ENCODE measurements around the gene ODF4. TPM values are rescaled to one million over a fixed set of nuclear protein-coding genes. Genes with fewer than 3 reads are reported as not detected.

The ODF4 gene
- total and polyA plus RNA-seq, 10 of the 15 experiments (the other 5 are each of a cell fraction or from before 2014, with no cell fraction given): not detected

DNA sequence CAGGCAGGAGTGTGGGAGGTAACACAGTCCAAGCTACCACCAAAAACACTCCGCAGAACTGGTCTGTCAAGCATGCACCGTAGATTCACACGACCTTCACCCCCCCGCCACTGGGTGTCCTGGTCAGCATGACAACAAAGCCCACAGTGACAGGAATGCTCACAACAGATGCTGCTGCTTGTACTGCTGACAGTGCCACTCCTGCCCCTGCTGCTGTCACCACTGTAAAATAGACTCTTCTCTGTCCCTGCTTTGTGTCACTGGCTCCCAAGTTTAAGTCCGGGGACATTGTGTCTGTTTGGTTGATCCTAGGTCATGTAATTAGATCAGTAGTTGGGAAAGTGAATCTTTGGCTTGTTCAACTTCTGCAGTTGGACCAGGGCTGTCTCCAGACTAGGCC lies 7.0 kb upstream of the ODF4 start:
- Histone ChIP-seq H3K27me3 (replicated peaks in 1 of 2; ENCODE audit: control insufficient read depth in 2 of 2, insufficient read depth in 2 of 2, low read length in 1 of 2) (no peaks in the 10 kb centered on the region; a peak in 1 of 4 replicates), H3K27ac (ENCODE audit: control insufficient read depth, insufficient read depth) (no peak overlapping the region), H3K4me3 (no peak overlapping the region), H3K9ac (ENCODE audit: control insufficient read depth, insufficient read depth, low read length) (no peak overlapping the region), H3K36me3 (ENCODE audit: control insufficient read depth in 2 of 2, insufficient read depth in 2 of 2, low read length in 1 of 2) (no peaks in the 10 kb centered on the region), H4K20me1 (ENCODE audit: control insufficient read depth, insufficient read depth) (no peaks in the 10 kb centered on the region), H3K4me2 (ENCODE audit: control insufficient read depth, insufficient read depth) (no peak overlapping the region), H3K79me2 (ENCODE audit: control insufficient read depth, insufficient read depth, low read length) (no peaks in the 10 kb centered on the region), H2AFZ (ENCODE audit: control insufficient read depth, low read depth, low read length) (no peak overlapping the region), H3K9me3 (replicated peaks; ENCODE audit: control insufficient read depth, insufficient read depth, low read length) (no peaks in the 10 kb centered on the region), H3K4me1 (ENCODE audit: control insufficient read depth, insufficient read depth, low read length) (no peaks in the 10 kb centered on the region)
- no peak for ATAC-seq
- intact Hi-C loops (cut with micrococcal nuclease; ENCODE audit: unreplicated experiment): no loop called here
- SMC1A ChIA-PET (ENCODE audit: uncharacterized antibody, unreplicated experiment): no interaction called here
- POLR2A ChIA-PET: interaction anchor here (0.7 kb wide), 1 partner anchor 415 kb away, joined by 4 read pairs; no protein-coding TSS in a partner anchor
- no peak for DNase-seq (ENCODE audit: low read depth, low spot score)
- BruUV-seq (replicated peaks): no TSS peak
- TF ChIP-seq FOXM1 (IDR thresholded peaks at IDR 0.05; ENCODE audit: low read depth, low read length): no peak
- no peak for TF ChIP-seq ZNF207 (IDR thresholded peaks at IDR 0.05; ENCODE audit: borderline replicate concordance)
- no peak for TF ChIP-seq FOXK2 (IDR thresholded peaks at IDR 0.05)
- TF ChIP-seq TARDBP (IDR thresholded peaks at IDR 0.05; ENCODE audit: borderline replicate concordance): no peak
- no peak for TF ChIP-seq CHD4 (IDR thresholded peaks at IDR 0.05)
- no peak for TF ChIP-seq MEF2A (IDR thresholded peaks at IDR 0.05; ENCODE audit: insufficient read depth, low read depth, low read length)
- TF ChIP-seq, protein P1, sequence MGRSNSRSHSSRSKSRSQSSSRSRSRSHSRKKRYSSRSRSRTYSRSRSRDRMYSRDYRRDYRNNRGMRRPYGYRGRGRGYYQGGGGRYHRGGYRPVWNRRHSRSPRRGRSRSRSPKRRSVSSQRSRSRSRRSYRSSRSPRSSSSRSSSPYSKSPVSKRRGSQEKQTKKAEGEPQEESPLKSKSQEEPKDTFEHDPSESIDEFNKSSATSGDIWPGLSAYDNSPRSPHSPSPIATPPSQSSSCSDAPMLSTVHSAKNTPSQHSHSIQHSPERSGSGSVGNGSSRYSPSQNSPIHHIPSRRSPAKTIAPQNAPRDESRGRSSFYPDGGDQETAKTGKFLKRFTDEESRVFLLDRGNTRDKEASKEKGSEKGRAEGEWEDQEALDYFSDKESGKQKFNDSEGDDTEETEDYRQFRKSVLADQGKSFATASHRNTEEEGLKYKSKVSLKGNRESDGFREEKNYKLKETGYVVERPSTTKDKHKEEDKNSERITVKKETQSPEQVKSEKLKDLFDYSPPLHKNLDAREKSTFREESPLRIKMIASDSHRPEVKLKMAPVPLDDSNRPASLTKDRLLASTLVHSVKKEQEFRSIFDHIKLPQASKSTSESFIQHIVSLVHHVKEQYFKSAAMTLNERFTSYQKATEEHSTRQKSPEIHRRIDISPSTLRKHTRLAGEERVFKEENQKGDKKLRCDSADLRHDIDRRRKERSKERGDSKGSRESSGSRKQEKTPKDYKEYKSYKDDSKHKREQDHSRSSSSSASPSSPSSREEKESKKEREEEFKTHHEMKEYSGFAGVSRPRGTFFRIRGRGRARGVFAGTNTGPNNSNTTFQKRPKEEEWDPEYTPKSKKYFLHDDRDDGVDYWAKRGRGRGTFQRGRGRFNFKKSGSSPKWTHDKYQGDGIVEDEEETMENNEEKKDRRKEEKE (IDR thresholded peaks at IDR 0.05): no peak
- no peak for TF ChIP-seq IRF5 (IDR thresholded peaks at IDR 0.05; ENCODE audit: borderline replicate concordance)
- TF ChIP-seq POLR2A (IDR thresholded peaks at IDR 0.05; ENCODE audit: low read depth, low read length): no peak
- no peak for TF ChIP-seq MLLT1 (IDR thresholded peaks at IDR 0.05)
- TF ChIP-seq MXI1 (IDR thresholded peaks at IDR 0.05; ENCODE audit: low read depth, low read length): no peak
- TF ChIP-seq POLR2AphosphoS5 (IDR thresholded peaks at IDR 0.05; ENCODE audit: low read length): no peak
- TF ChIP-seq, protein P2, sequence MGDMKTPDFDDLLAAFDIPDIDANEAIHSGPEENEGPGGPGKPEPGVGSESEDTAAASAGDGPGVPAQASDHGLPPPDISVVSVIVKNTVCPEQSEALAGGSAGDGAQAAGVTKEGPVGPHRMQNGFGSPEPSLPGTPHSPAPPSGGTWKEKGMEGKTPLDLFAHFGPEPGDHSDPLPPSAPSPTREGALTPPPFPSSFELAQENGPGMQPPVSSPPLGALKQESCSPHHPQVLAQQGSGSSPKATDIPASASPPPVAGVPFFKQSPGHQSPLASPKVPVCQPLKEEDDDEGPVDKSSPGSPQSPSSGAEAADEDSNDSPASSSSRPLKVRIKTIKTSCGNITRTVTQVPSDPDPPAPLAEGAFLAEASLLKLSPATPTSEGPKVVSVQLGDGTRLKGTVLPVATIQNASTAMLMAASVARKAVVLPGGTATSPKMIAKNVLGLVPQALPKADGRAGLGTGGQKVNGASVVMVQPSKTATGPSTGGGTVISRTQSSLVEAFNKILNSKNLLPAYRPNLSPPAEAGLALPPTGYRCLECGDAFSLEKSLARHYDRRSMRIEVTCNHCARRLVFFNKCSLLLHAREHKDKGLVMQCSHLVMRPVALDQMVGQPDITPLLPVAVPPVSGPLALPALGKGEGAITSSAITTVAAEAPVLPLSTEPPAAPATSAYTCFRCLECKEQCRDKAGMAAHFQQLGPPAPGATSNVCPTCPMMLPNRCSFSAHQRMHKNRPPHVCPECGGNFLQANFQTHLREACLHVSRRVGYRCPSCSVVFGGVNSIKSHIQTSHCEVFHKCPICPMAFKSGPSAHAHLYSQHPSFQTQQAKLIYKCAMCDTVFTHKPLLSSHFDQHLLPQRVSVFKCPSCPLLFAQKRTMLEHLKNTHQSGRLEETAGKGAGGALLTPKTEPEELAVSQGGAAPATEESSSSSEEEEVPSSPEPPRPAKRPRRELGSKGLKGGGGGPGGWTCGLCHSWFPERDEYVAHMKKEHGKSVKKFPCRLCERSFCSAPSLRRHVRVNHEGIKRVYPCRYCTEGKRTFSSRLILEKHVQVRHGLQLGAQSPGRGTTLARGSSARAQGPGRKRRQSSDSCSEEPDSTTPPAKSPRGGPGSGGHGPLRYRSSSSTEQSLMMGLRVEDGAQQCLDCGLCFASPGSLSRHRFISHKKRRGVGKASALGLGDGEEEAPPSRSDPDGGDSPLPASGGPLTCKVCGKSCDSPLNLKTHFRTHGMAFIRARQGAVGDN (IDR thresholded peaks at IDR 0.05): no peak
- CTCF ChIA-PET: no interaction called here
- FAIRE-seq: no peak
- 56% methylated on average over 5 of the region's 5 CpGs for WGBS (ENCODE audit: insufficient coverage, insufficient replicate concordance, low lambda C conversion rate, missing lambda C conversion rate)
- in situ Hi-C loops (cut with MboI): no loop called here
- RAD21 ChIA-PET (ENCODE audit: unreplicated experiment): no interaction called here
